Kasumi-1 (cell line): ENCODE measurements around the gene STX12.
"Not testable (repeated sequence)": the region's sequence is repeated elsewhere in the genome, so short reads cannot be mapped to it uniquely, and the experiment has no call there.

Experiments used
- DNase-seq, 2 experiments: peaks; one replicate each; lab custom pipeline; 2025; lab: John Stamatoyannopoulos, UW

STX12 gene

GRCh38 chr1:27775336-27775735, 2.3 kb downstream of the STX12 start:
- not testable (repeated sequence) for DNase-seq

GRCh38 chr1:27776276-27776675, 3.3 kb downstream of the STX12 start:
- DNase-seq = not testable (repeated sequence)

- no peak for DNase-seq
Observed at GRCh38 chr1:27778056-27778455, 5.0 kb downstream of the STX12 start.

GRCh38 chr1:27779122-27779521, 6.1 kb downstream of the STX12 start:
- no peak for DNase-seq

- no peak for DNase-seq
Observed at GRCh38 chr1:27782950-27783349, 9.9 kb downstream of the STX12 start.

GRCh38 chr1:27784700-27785099, 11.7 kb downstream of the STX12 start:
- no peak for DNase-seq

GRCh38 chr1:27785781-27786455, 12.9 kb downstream of the STX12 start:
- no peak for DNase-seq

- DNase-seq = peak; percentile 2 to 3
Observed at GRCh38 chr1:27787895-27788294, 14.9 kb downstream of the STX12 start.

- peak; percentile 74 to 84 for DNase-seq
Observed at GRCh38 chr1:27789540-27790041, 16.6 kb downstream of the STX12 start.

GRCh38 chr1:27790270-27790669, 17.3 kb downstream of the STX12 start:
- not testable (repeated sequence) for DNase-seq

- no peak for DNase-seq
Observed at GRCh38 chr1:27795601-27796000, 22.6 kb downstream of the STX12 start.

- no peak for DNase-seq
Observed at GRCh38 chr1:27804791-27805190, 31.8 kb downstream of the STX12 start.

- no peak for DNase-seq
Observed at GRCh38 chr1:27806758-27807157, 33.7 kb downstream of the STX12 start.

- DNase-seq = no peak
Observed at GRCh38 chr1:27807385-27807784, 34.4 kb downstream of the STX12 start.

- not testable (repeated sequence) for DNase-seq
Observed at GRCh38 chr1:27808131-27808530, 35.1 kb downstream of the STX12 start.

- DNase-seq = no peak
Observed at GRCh38 chr1:27809883-27810282, 36.9 kb downstream of the STX12 start.

GRCh38 chr1:27811741-27812500, 38.9 kb downstream of the STX12 start:
- DNase-seq = no peak

GRCh38 chr1:27816921-27817630, 44.1 kb downstream of the STX12 start:
- DNase-seq = no peak

GRCh38 chr1:27821761-27822315, 48.8 kb downstream of the STX12 start:
- DNase-seq = no peak

- DNase-seq = no peak
Observed at GRCh38 chr1:27823784-27824183, 50.8 kb downstream of the STX12 start.

- DNase-seq = no peak
Observed at GRCh38 chr1:27824411-27824810, 51.4 kb downstream of the STX12 start.

GRCh38 chr1:27829339-27829960, 56.4 kb downstream of the STX12 start:
- not testable (repeated sequence) for DNase-seq
